GM23338 (cell line): Measurements from ENCODE around the gene MPRIP. TPM values are rescaled to one million over a fixed set of nuclear protein-coding genes. Genes with fewer than 3 reads are reported as not detected.
A peak's percentile ranks its signal among the peaks of the same experiment; 100 is the strongest.

ENCODE experiments used
- ATAC-seq: fragments of 200-7000 bp; cut with Tn5 transposase; 3 replicates; pipeline ENCODE4 v1.9.1; 2020
- DNase-seq: peaks from one replicate; pipeline ENCODE4 v3.0.0-alpha.2; 2015; ENCODE audit warnings: low spot score
- H2AFZ ChIP-seq: fragments of 200-600 bp; sonication (generic); 2 replicates; pipeline ENCODE4 v1.8.0; 2016; ENCODE audit warnings: antibody characterized with exemption, mild to moderate bottlenecking, moderate library complexity
- H3F3A ChIP-seq: fragments of 200-600 bp; sonication (generic); replicated peaks from 2 replicates; pipeline ENCODE4 v1.8.0; 2017; ENCODE audit warnings: antibody characterized with exemption, mixed run types, low read depth
- H3K27ac ChIP-seq: fragments of 200-600 bp; sonication (generic); 2 replicates; pipeline ENCODE4 v1.6.1; 2016; ENCODE audit warnings: low read depth
- H3K27me3 ChIP-seq: fragments of 200-600 bp; sonication (generic); 2 replicates; pipeline ENCODE4 v1.8.0; 2016; ENCODE audit warnings: mild to moderate bottlenecking, mixed run types, moderate library complexity; ENCODE audit not compliant: insufficient read depth
- H3K36me3 ChIP-seq: fragments of 200-600 bp; sonication (generic); 2 replicates; pipeline ENCODE4 v1.8.0; 2016; ENCODE audit warnings: mild to moderate bottlenecking; ENCODE audit not compliant: insufficient read depth
- H3K4me1 ChIP-seq: fragments of 200-600 bp; sonication (generic); 2 replicates; pipeline ENCODE4 v1.8.0; 2016; ENCODE audit warnings: mild to moderate bottlenecking, moderate library complexity; ENCODE audit not compliant: insufficient read depth
- H3K4me2 ChIP-seq: fragments of 200-600 bp; sonication (generic); 2 replicates; pipeline ENCODE4 v1.7.1; 2017; ENCODE audit warnings: mixed run types
- H3K4me3 ChIP-seq: fragments of 200-600 bp; sonication (generic); 2 replicates; pipeline ENCODE4 v1.6.1; 2016; ENCODE audit warnings: mixed run types
- H3K79me2 ChIP-seq: fragments of 200-600 bp; sonication (generic); replicated peaks from 2 replicates; pipeline ENCODE4 v1.8.0; 2017; ENCODE audit warnings: mild to moderate bottlenecking; ENCODE audit not compliant: insufficient read depth
- H3K9me2 ChIP-seq: fragments of 200-600 bp; sonication (generic); 2 replicates; pipeline ENCODE4 v1.8.0; 2017; ENCODE audit not compliant: insufficient read depth
- H4K20me1 ChIP-seq: fragments of 200-600 bp; sonication (generic); replicated peaks from 2 replicates; pipeline ENCODE4 v1.8.0; 2017; ENCODE audit warnings: mild to moderate bottlenecking; ENCODE audit not compliant: insufficient read depth
- H3K27ac Mint-ChIP-seq: 2 replicates; pipeline ENCODE4 v1.8.0; 2020; ENCODE audit warnings: inconsistent platforms, mild to moderate bottlenecking, moderate library complexity, mixed read lengths
- H3K27me3 Mint-ChIP-seq: 3 replicates; pipeline ENCODE4 v1.8.0; 2022; ENCODE audit warnings: low read depth, mild to moderate bottlenecking, moderate library complexity, mixed read lengths, inconsistent platforms; ENCODE audit not compliant: insufficient read depth, poor library complexity
- H3K36me3 Mint-ChIP-seq: 3 replicates; pipeline ENCODE4 v1.8.0; 2021; ENCODE audit warnings: low read depth, mild to moderate bottlenecking, inconsistent platforms, moderate library complexity, mixed read lengths
- H3K4me1 Mint-ChIP-seq: 3 replicates; pipeline ENCODE4 v1.8.0; 2020; ENCODE audit warnings: mild to moderate bottlenecking, inconsistent platforms, mixed read lengths
- H3K4me3 Mint-ChIP-seq: 3 replicates; pipeline ENCODE4 v1.8.0; 2021; ENCODE audit warnings: moderate library complexity, mild to moderate bottlenecking, inconsistent platforms, mixed read lengths
- H3K9me3 Mint-ChIP-seq: 3 replicates; pipeline ENCODE4 v1.8.0; 2020; ENCODE audit warnings: moderate library complexity, mild to moderate bottlenecking, inconsistent platforms, mixed read lengths
- CREB1 ChIP-seq: fragments of 250-450 bp; sonication (Bioruptor Pico); IDR thresholded peaks from 2 replicates; pipeline ENCODE4 v1.5.0; 2020; ENCODE audit warnings: low read depth, mild to moderate bottlenecking, moderate library complexity
- CTCF ChIP-seq, 2 experiments: fragments of 200-600 bp in 1 of 2; sonication (generic) in 1 of 2; conservative IDR thresholded peaks; 2 replicates each; pipeline versions ENCODE4 v1.5.1 to v1.6.1; 2016 to 2017; ENCODE audit warnings: antibody characterized with exemption in 2 of 2, low read depth in 2 of 2, mild to moderate bottlenecking in 2 of 2, moderate library complexity in 1 of 2
- EZH2 ChIP-seq: fragments of 200-600 bp; sonication (generic); IDR thresholded peaks from one replicate; pipeline ENCODE4 v1.8.0; 2017; ENCODE audit warnings: antibody characterized with exemption, mild to moderate bottlenecking, low read depth; ENCODE audit not compliant: unreplicated experiment
- EZH2phosphoT487 ChIP-seq: fragments of 200-600 bp; sonication (generic); IDR thresholded peaks from one replicate; pipeline ENCODE4 v1.8.1; 2018; ENCODE audit warnings: antibody characterized with exemption; ENCODE audit not compliant: unreplicated experiment
- NANOG ChIP-seq: IDR thresholded peaks from 2 replicates; pipeline ENCODE4 v1.6.1; 2016; ENCODE audit warnings: antibody characterized with exemption, borderline replicate concordance
- POLR2AphosphoS5 ChIP-seq: IDR thresholded peaks from 2 replicates; pipeline ENCODE4 v1.6.1; 2016; ENCODE audit warnings: antibody characterized with exemption, low read depth
- STAT1 ChIP-seq: IDR thresholded peaks from one replicate; pipeline ENCODE4 v1.6.1; 2016; ENCODE audit warnings: antibody characterized with exemption; ENCODE audit not compliant: unreplicated experiment
- ZNF114 ChIP-seq: fragments of 250-450 bp; sonication (Bioruptor Pico); IDR thresholded peaks from 2 replicates; pipeline ENCODE4 v1.5.0; 2020; ENCODE audit warnings: mild to moderate bottlenecking, moderate library complexity
- ZNF331 ChIP-seq: fragments of 250-450 bp; sonication (Bioruptor Pico); IDR thresholded peaks from 2 replicates; pipeline ENCODE4 v1.5.0; 2020; ENCODE audit warnings: low read depth, mild to moderate bottlenecking, moderate library complexity
- polyA plus RNA-seq: library from polyadenylated mRNA; unstranded; fragments of >200 nt; fragmentation: Nextera tagmentation; extraction: Ambion mirVana; gene quantifications from 2 replicates; pipeline ENCODE4 v1.2.1, GENCODE V29; 2016
- total RNA-seq: library from RNA; depleted of rRNA; stranded (reverse); fragments of >200 nt; shearing (Covaris generic); gene quantifications from 2 replicates; pipeline ENCODE4 v1.2.3, GENCODE V29; 2014
- TF ChIP-seq, protein P1 (sequence below): fragments of 250-450 bp; sonication (Bioruptor Pico); IDR thresholded peaks from 2 replicates; pipeline ENCODE4 v1.5.0; 2020; ENCODE audit warnings: mild to moderate bottlenecking, moderate library complexity

Gene MPRIP
- total and polyA plus RNA-seq, 2 experiments from 2014 or later, result 39.3 to 113 TPM

DNA sequence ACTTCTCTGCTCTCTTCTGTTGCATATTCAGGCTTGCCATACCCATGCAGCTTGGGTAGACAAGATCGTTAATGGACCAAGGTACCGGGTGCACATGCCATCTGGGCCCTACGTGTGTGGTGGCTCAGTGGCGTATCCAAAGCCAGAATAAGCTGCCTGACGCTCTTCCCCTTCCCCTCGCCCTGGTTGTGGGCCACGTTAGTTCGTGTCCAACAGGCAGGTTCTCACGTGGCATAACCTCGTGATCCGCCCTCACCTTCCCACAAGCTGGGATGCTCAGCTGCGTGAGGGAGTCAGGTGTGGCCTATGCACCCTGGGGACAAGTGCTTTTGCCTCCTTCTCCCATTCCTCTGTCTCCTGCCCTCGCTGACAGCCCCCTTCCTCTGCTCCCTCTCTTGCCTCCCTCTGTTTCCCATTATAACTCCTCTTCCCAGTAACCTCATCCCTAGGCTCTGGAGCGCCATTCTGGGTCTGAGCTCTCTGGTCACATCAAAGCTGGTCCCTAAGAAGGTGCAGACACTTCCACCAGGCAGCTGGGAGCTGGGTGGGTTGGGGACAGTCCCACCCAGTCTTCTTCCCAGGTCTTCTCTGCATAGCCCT, 86.3 kb downstream of the MPRIP start (continued):
- TF ChIP-seq, protein P1, sequence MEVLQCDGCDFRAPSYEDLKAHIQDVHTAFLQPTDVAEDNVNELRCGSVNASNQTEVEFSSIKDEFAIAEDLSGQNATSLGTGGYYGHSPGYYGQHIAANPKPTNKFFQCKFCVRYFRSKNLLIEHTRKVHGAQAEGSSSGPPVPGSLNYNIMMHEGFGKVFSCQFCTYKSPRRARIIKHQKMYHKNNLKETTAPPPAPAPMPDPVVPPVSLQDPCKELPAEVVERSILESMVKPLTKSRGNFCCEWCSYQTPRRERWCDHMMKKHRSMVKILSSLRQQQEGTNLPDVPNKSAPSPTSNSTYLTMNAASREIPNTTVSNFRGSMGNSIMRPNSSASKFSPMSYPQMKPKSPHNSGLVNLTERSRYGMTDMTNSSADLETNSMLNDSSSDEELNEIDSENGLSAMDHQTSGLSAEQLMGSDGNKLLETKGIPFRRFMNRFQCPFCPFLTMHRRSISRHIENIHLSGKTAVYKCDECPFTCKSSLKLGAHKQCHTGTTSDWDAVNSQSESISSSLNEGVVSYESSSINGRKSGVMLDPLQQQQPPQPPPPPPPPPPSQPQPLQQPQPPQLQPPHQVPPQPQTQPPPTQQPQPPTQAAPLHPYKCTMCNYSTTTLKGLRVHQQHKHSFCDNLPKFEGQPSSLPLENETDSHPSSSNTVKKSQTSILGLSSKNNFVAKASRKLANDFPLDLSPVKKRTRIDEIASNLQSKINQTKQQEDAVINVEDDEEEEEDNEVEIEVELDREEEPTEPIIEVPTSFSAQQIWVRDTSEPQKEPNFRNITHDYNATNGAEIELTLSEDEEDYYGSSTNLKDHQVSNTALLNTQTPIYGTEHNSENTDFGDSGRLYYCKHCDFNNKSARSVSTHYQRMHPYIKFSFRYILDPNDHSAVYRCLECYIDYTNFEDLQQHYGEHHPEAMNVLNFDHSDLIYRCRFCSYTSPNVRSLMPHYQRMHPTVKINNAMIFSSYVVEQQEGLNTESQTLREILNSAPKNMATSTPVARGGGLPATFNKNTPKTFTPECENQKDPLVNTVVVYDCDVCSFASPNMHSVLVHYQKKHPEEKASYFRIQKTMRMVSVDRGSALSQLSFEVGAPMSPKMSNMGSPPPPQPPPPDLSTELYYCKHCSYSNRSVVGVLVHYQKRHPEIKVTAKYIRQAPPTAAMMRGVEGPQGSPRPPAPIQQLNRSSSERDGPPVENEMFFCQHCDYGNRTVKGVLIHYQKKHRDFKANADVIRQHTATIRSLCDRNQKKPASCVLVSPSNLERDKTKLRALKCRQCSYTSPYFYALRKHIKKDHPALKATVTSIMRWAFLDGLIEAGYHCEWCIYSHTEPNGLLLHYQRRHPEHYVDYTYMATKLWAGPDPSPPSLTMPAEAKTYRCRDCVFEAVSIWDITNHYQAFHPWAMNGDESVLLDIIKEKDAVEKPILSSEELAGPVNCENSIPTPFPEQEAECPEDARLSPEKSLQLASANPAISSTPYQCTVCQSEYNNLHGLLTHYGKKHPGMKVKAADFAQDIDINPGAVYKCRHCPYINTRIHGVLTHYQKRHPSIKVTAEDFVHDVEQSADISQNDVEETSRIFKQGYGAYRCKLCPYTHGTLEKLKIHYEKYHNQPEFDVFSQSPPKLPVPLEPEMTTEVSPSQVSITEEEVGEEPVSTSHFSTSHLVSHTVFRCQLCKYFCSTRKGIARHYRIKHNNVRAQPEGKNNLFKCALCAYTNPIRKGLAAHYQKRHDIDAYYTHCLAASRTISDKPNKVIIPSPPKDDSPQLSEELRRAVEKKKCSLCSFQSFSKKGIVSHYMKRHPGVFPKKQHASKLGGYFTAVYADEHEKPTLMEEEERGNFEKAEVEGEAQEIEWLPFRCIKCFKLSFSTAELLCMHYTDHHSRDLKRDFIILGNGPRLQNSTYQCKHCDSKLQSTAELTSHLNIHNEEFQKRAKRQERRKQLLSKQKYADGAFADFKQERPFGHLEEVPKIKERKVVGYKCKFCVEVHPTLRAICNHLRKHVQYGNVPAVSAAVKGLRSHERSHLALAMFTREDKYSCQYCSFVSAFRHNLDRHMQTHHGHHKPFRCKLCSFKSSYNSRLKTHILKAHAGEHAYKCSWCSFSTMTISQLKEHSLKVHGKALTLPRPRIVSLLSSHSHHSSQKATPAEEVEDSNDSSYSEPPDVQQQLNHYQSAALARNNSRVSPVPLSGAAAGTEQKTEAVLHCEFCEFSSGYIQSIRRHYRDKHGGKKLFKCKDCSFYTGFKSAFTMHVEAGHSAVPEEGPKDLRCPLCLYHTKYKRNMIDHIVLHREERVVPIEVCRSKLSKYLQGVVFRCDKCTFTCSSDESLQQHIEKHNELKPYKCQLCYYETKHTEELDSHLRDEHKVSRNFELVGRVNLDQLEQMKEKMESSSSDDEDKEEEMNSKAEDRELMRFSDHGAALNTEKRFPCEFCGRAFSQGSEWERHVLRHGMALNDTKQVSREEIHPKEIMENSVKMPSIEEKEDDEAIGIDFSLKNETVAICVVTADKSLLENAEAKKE, result no peak
- no peak for TF ChIP-seq EZH2phosphoT487
- no peak for TF ChIP-seq ZNF331 (CRISPR knock-in tag)
- no peak for TF ChIP-seq CREB1 (CRISPR knock-in tag)
- no peak for TF ChIP-seq NANOG
- TF ChIP-seq STAT1, result no peak
- no peak for TF ChIP-seq EZH2

DNA sequence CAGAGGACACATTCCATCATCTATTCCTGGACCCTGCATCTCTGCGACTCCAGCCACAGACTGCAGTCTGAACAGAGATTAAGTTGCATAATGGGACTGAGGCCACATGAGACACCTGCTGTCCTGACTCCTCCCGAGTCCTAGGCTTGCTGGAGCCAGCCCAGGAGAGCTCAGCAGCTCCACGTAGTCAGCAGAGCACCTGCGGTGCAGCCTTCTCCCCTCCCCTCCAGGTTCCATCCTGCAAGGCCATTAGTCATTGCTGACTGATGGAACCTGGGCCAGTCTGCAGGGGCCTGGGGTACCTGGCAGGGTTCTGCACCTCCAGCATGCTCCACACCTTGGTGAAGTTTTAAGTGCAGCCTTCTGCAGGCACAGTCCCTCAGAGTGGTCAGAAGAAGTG, 87.2 kb downstream of the MPRIP start:
- no peak overlapping the region for H3K4me2 ChIP-seq
- H3K36me3 Mint-ChIP-seq, result peaks cover 5% of the 10 kb centered on the region; the same call in 1 of the 3 replicates
- H3K4me3 Mint-ChIP-seq, result no peak overlapping the region
- no peak overlapping the region for H3K27ac ChIP-seq
- no peak overlapping the region for H2AFZ ChIP-seq
- peaks cover 13% of the 10 kb centered on the region for H3K4me1 Mint-ChIP-seq
- H3K4me1 ChIP-seq, result no peaks in the 10 kb centered on the region
- DNase-seq (no peak), ATAC-seq (peak; percentile 15)
- H3K9me3 Mint-ChIP-seq, result no peaks in the 10 kb centered on the region
- H3K79me2 ChIP-seq, result no peaks in the 10 kb centered on the region
- H3F3A ChIP-seq, result no peaks in the 10 kb centered on the region
- H3K9me2 ChIP-seq, result no peaks in the 10 kb centered on the region
- no peaks in the 10 kb centered on the region for H3K27me3 ChIP-seq
- H3K27ac Mint-ChIP-seq, result peak overlapping the region; percentile 59; the same call in 1 of the 2 replicates
- H3K4me3 ChIP-seq, result no peak overlapping the region
- H3K27me3 Mint-ChIP-seq, result peaks cover 5% of the 10 kb centered on the region
- H4K20me1 ChIP-seq, result no peaks in the 10 kb centered on the region
- H3K36me3 ChIP-seq, result no peaks in the 10 kb centered on the region
- TF ChIP-seq CTCF (conservative IDR thresholded peaks at IDR 0.05; ENCODE audit: low read depth in 2 of 2), result no peak
- no peak for TF ChIP-seq STAT1
- no peak for TF ChIP-seq POLR2AphosphoS5
- TF ChIP-seq ZNF331 (CRISPR knock-in tag), result no peak
- TF ChIP-seq ZNF114 (CRISPR knock-in tag), result no peak
